IMR-90 (cell line): ENCODE data around the gene PTGDR. TPM values are rescaled to one million over a fixed set of nuclear protein-coding genes. Genes with fewer than 3 reads are reported as not detected.

Experiments used
- ATAC-seq: fragments of 200-7000 bp; cut with Tn5 transposase; 2 replicates; pipeline ENCODE4 v1.9.1; 2020; ENCODE audit warnings: low read depth, mild to moderate bottlenecking, moderate library complexity
- BruUV-seq: library from RNA; stranded (reverse); fragments of 400-500 nt; replicated peaks from 2 replicates; lab custom pipeline; 2021; lab: Mats Ljungman, UMichigan
- CTCF ChIA-PET: fragments of 300-600 bp; formaldehyde crosslinking; extraction: SDS; loops from one replicate; lab custom pipeline; 2021; ENCODE audit warnings: antibody characterized with exemption; lab: Yijun Ruan, JAX
- POLR2A ChIA-PET: fragments of 300-600 bp; sonication (Branson Sonifier 250); formaldehyde crosslinking; loops from one replicate; lab custom pipeline; 2022; ENCODE audit warnings: antibody characterized with exemption; ENCODE audit not compliant: unreplicated experiment; lab: Charles Lee
- DNase-seq: peaks from one replicate; pipeline ENCODE4 v3.0.0; 2013
- H2AFZ ChIP-seq: replicated peaks from 2 replicates; pipeline ENCODE3; 2013; ENCODE audit warnings: low read length, mild to moderate bottlenecking; ENCODE audit not compliant: poor library complexity
- H2AK5ac ChIP-seq: 2 replicates; pipeline ENCODE4 v1.6.1; 2013; ENCODE audit warnings: low read depth, low read length, inconsistent platforms
- H2AK9ac ChIP-seq: replicated peaks from 2 replicates; pipeline ENCODE3; 2013; ENCODE audit warnings: mild to moderate bottlenecking, low read depth, low read length, moderate library complexity; ENCODE audit not compliant: poor library complexity
- H2BK120ac ChIP-seq: 2 replicates; pipeline ENCODE4 v1.6.1; 2013; ENCODE audit warnings: low read depth, low read length, inconsistent platforms
- H2BK15ac ChIP-seq: 3 replicates; pipeline ENCODE4 v1.6.1; 2013; ENCODE audit warnings: low read depth, low read length, inconsistent platforms
- H2BK20ac ChIP-seq: 2 replicates; pipeline ENCODE4 v1.6.1; 2013; ENCODE audit warnings: low read depth, mild to moderate bottlenecking, inconsistent platforms, low read length, moderate library complexity
- H2BK5ac ChIP-seq: 2 replicates; pipeline ENCODE4 v1.6.1; 2013; ENCODE audit warnings: mild to moderate bottlenecking, low read depth, low read length, inconsistent platforms; ENCODE audit not compliant: poor library complexity, severe bottlenecking
- H3K14ac ChIP-seq: replicated peaks from 2 replicates; pipeline ENCODE4 v1.6.1; 2013; ENCODE audit warnings: low read depth, low read length, inconsistent platforms
- H3K18ac ChIP-seq: 2 replicates; pipeline ENCODE4 v1.6.1; 2013; ENCODE audit warnings: low read depth, low read length, control low read depth
- H3K23ac ChIP-seq: 2 replicates; pipeline ENCODE4 v1.6.1; 2013; ENCODE audit warnings: low read depth, low read length, inconsistent platforms
- H3K27ac ChIP-seq: 2 replicates; pipeline ENCODE4 v1.5.1; 2013; ENCODE audit warnings: mild to moderate bottlenecking, control low read depth, low read length; ENCODE audit not compliant: insufficient read depth
- H3K27me3 ChIP-seq: 2 replicates; pipeline ENCODE4 v1.6.1; 2013; ENCODE audit warnings: low read length; ENCODE audit not compliant: control insufficient read depth, insufficient read depth
- H3K36me3 ChIP-seq: 2 replicates; pipeline ENCODE4 v1.6.1; 2013; ENCODE audit warnings: low read length, mixed read lengths; ENCODE audit not compliant: control insufficient read depth, insufficient read depth
- H3K4ac ChIP-seq: 2 replicates; pipeline ENCODE4 v1.6.1; 2013; ENCODE audit warnings: low read depth, low read length, inconsistent platforms
- H3K4me1 ChIP-seq: 2 replicates; pipeline ENCODE4 v1.6.1; 2013; ENCODE audit warnings: low read length, mixed read lengths; ENCODE audit not compliant: control insufficient read depth, insufficient read depth
- H3K4me2 ChIP-seq: 2 replicates; pipeline ENCODE4 v1.6.1; 2013; ENCODE audit warnings: low read depth, mild to moderate bottlenecking, control low read depth, low read length, moderate library complexity
- H3K4me3 ChIP-seq: 2 replicates; pipeline ENCODE4 v1.5.1; 2013; ENCODE audit warnings: low read depth, mild to moderate bottlenecking, control low read depth, low read length, moderate library complexity; ENCODE audit not compliant: insufficient read depth
- H3K56ac ChIP-seq: 2 replicates; pipeline ENCODE4 v1.6.1; 2013; ENCODE audit warnings: low read length, inconsistent platforms; ENCODE audit not compliant: insufficient read depth; ENCODE audit errors: extremely low read depth
- H3K79me1 ChIP-seq, 2 experiments: 2 replicates each; pipeline ENCODE4 v1.6.1; 2013; ENCODE audit warnings: low read length in 2 of 2, inconsistent platforms in 1 of 2, low read depth in 1 of 2
- H3K9ac ChIP-seq: 2 replicates; pipeline ENCODE4 v1.6.1; 2013; ENCODE audit warnings: low read depth, low read length, control low read depth
- H3K9me1 ChIP-seq: 2 replicates; pipeline ENCODE4 v1.6.1; 2013; ENCODE audit warnings: low read length, inconsistent platforms; ENCODE audit not compliant: insufficient read depth
- H3K9me3 ChIP-seq: 2 replicates; pipeline ENCODE4 v1.6.1; 2013; ENCODE audit warnings: low read length; ENCODE audit not compliant: control insufficient read depth, insufficient read depth
- H4K20me1 ChIP-seq: 2 replicates; pipeline ENCODE4 v1.6.1; 2013; ENCODE audit warnings: low read length, inconsistent platforms; ENCODE audit not compliant: insufficient read depth
- H4K5ac ChIP-seq: 2 replicates; pipeline ENCODE4 v1.6.1; 2013; ENCODE audit warnings: mild to moderate bottlenecking, low read depth, low read length, control low read depth
- H4K8ac ChIP-seq, 2 experiments: 2 replicates each; pipeline ENCODE4 v1.6.1; 2013; ENCODE audit warnings: low read depth in 2 of 2, low read length in 2 of 2, control low read depth in 1 of 2, inconsistent platforms in 1 of 2
- H4K91ac ChIP-seq: 2 replicates; pipeline ENCODE4 v1.6.1; 2013; ENCODE audit warnings: low read depth, low read length, inconsistent platforms; ENCODE audit not compliant: insufficient read depth
- BHLHE40 ChIP-seq: fragments of 150-350 bp; IDR thresholded peaks from 2 replicates; pipeline ENCODE4 v1.6.1; 2016; ENCODE audit warnings: mild to moderate bottlenecking, low read depth, low read length
- CEBPB ChIP-seq: IDR thresholded peaks from 2 replicates; pipeline ENCODE4 v1.6.1; 2012; ENCODE audit warnings: low read depth, low read length, improper control_type of control experiment
- CHD1 ChIP-seq: IDR thresholded peaks from 2 replicates; pipeline ENCODE4 v1.6.1; 2012; ENCODE audit warnings: low read depth, low read length, improper control_type of control experiment
- FOS ChIP-seq: fragments of 150-350 bp; IDR thresholded peaks from 2 replicates; pipeline ENCODE4 v1.6.1; 2016; ENCODE audit warnings: low read depth, low read length
- MAFK ChIP-seq: IDR thresholded peaks from 2 replicates; pipeline ENCODE4 v1.6.1; 2012; ENCODE audit warnings: low read depth, low read length, improper control_type of control experiment
- MAZ ChIP-seq: IDR thresholded peaks from 2 replicates; pipeline ENCODE4 v1.6.1; 2012; ENCODE audit warnings: low read depth, mild to moderate bottlenecking, low read length, improper control_type of control experiment, moderate library complexity, borderline replicate concordance
- MXI1 ChIP-seq: IDR thresholded peaks from 2 replicates; pipeline ENCODE4 v1.6.1; 2012; ENCODE audit warnings: low read depth, mild to moderate bottlenecking, low read length, moderate library complexity, borderline replicate concordance
- NFE2L2 ChIP-seq: fragments of 150-350 bp; IDR thresholded peaks from 2 replicates; pipeline ENCODE4 v1.6.1; 2016; ENCODE audit warnings: low read depth, mild to moderate bottlenecking, low read length
- POLR2A ChIP-seq: IDR thresholded peaks from 2 replicates; pipeline ENCODE4 v1.6.1; 2012; ENCODE audit warnings: mild to moderate bottlenecking, low read depth, low read length
- RAD21 ChIP-seq: IDR thresholded peaks from 2 replicates; pipeline ENCODE4 v1.6.1; 2012; ENCODE audit warnings: low read length, improper control_type of control experiment
- RCOR1 ChIP-seq: IDR thresholded peaks from 2 replicates; pipeline ENCODE4 v1.6.1; 2012; ENCODE audit warnings: mild to moderate bottlenecking, low read length, improper control_type of control experiment; ENCODE audit not compliant: insufficient replicate concordance
- RFX5 ChIP-seq: IDR thresholded peaks from 2 replicates; pipeline ENCODE4 v1.8.0; 2012; ENCODE audit warnings: low read depth, mild to moderate bottlenecking, low read length, moderate library complexity
- SMC3 ChIP-seq: fragments of 150-350 bp; IDR thresholded peaks from 2 replicates; pipeline ENCODE4 v1.6.1; 2016; ENCODE audit warnings: low read depth, mild to moderate bottlenecking, antibody characterized with exemption, low read length, moderate library complexity
- WGBS, 2 experiments: methylation state at CpG; one replicate each; pipeline versions ENCODE4 v1.1.5 to v1.1.7; 2013; ENCODE audit warnings: missing lambda C conversion rate in 2 of 2; ENCODE audit not compliant: insufficient read length in 1 of 2; ENCODE audit errors: extremely low coverage in 2 of 2; 5-methylcytosine and 5-hydroxymethylcytosine counted together
- dilution Hi-C: fragments of 300-500 bp; cut with HindIII; formaldehyde crosslinking; loops from one replicate; pipeline ENCODE4 v1.14.3; 2018; ENCODE audit warnings: low sequenced_read_pairs; ENCODE audit not compliant: unreplicated experiment
- in situ Hi-C: fragments of 300-500 bp; cut with MboI; formaldehyde crosslinking; loops from 3 replicates; pipeline ENCODE4 v1.14.3; 2019; ENCODE audit warnings: low sequenced_read_pairs, inconsistent platforms, mixed read lengths
- intact Hi-C: fragments of 100-400 bp; cut with micrococcal nuclease; formaldehyde crosslinking; loops from 2 replicates; pipeline ENCODE4 v1.10.0; 2022
- polyA plus RNA-seq, 3 experiments: library from polyadenylated mRNA; depleted of rRNA; stranded (reverse); fragments of >200 nt; gene quantifications; 2 replicates each; pipeline ENCODE4 v1.2.3, GENCODE V29; 2012; ENCODE audit warnings: low replicate concordance in 1 of 3
- total RNA-seq: library from RNA; depleted of rRNA; stranded (reverse); fragments of >200 nt; gene quantifications from 2 replicates; pipeline ENCODE4 v1.2.3, GENCODE V29; 2012
- TF ChIP-seq, protein P1 (sequence below): fragments of 150-350 bp; IDR thresholded peaks from 2 replicates; pipeline ENCODE4 v1.6.1; 2016; ENCODE audit warnings: low read depth, mild to moderate bottlenecking, low read length, moderate library complexity, borderline replicate concordance
- TF ChIP-seq, protein P2 (sequence below): fragments of 150-350 bp; IDR thresholded peaks from 2 replicates; pipeline ENCODE4 v1.6.1; 2017; ENCODE audit warnings: mild to moderate bottlenecking, antibody characterized with exemption, low read length, low read depth
- TF ChIP-seq, protein P3 (sequence below): conservative IDR thresholded peaks from 2 replicates; pipeline ENCODE4 v1.5.1; 2012; ENCODE audit warnings: mild to moderate bottlenecking, low read depth, low read length, improper control_type of control experiment

The PTGDR gene
- total and polyA plus RNA-seq, 2 of the 4 experiments (the other 2 are of a cell fraction) = not detected

DNA sequence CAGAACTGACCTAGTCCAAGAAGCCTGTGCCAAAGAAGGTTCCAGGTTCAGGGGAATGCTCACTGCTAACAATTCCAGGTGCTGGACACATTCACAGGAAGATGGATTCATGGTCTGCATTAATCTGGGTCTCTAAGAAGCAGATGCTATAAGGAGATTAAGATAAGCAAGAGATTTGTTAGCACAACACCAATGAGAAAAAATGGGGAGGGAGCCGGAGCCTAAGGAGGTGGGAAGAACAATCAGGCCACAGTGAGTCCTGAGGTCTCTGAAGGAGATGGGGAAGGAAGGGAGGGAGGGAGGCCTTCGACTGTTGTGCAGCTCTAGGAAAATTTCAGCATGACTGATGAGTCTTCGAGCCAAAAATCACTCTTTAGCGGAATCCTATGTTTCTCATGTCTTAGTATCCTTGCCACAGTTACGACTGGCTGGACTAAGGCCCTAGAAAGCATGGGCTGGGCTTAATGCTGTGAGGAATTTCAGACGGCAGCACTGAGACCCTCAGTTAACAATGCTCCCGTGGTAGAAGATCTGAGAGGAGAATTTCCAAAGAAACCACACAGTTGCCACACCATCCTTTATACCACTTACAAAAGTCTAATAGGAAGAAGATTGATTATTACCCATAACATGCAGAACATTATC, 31.5 kb upstream of the PTGDR start:
- no peak overlapping the region for H2BK120ac ChIP-seq
- no peaks in the 10 kb centered on the region for H3K9me3 ChIP-seq
- no peaks in the 10 kb centered on the region for H4K20me1 ChIP-seq
- in situ Hi-C loops = no loop called here
- no peaks in the 10 kb centered on the region for H3K36me3 ChIP-seq
- H3K56ac ChIP-seq = no peak overlapping the region
- H3K9me1 ChIP-seq = peaks cover 3% of the 10 kb centered on the region; the same call in 1 of the 2 replicates
- DNase-seq = no peak
- ChIA-PET CTCF (no interaction called here), POLR2A (no interaction called here)
- H2BK5ac ChIP-seq = no peak overlapping the region
- H3K4me1 ChIP-seq = peaks cover 3% of the 10 kb centered on the region
- no peak overlapping the region for H2BK15ac ChIP-seq
- no peak overlapping the region for H3K18ac ChIP-seq
- H3K14ac ChIP-seq = no peak overlapping the region
- H2AFZ ChIP-seq = no peak overlapping the region
- intact Hi-C loops = no loop called here
- H3K4ac ChIP-seq = no peak overlapping the region
- no peak overlapping the region for H3K27ac ChIP-seq
- H2AK9ac ChIP-seq = no peak overlapping the region
- H3K4me3 ChIP-seq = no peak overlapping the region
- H3K9ac ChIP-seq = no peak overlapping the region
- H3K23ac ChIP-seq = no peak overlapping the region
- no peaks in the 10 kb centered on the region; the same call in 1 of the 2 replicates for H3K27me3 ChIP-seq
- H4K8ac ChIP-seq = no peak overlapping the region
- WGBS, 2 experiments = no CpG with 5 or more reads among the region's 7 CpGs
- H3K4me2 ChIP-seq = no peak overlapping the region
- no peaks in the 10 kb centered on the region for H3K79me1 ChIP-seq
- dilution Hi-C loops = no loop called here
- no peak for ATAC-seq
- TF ChIP-seq, protein P1, sequence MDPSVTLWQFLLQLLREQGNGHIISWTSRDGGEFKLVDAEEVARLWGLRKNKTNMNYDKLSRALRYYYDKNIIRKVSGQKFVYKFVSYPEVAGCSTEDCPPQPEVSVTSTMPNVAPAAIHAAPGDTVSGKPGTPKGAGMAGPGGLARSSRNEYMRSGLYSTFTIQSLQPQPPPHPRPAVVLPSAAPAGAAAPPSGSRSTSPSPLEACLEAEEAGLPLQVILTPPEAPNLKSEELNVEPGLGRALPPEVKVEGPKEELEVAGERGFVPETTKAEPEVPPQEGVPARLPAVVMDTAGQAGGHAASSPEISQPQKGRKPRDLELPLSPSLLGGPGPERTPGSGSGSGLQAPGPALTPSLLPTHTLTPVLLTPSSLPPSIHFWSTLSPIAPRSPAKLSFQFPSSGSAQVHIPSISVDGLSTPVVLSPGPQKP = no peak
- TF ChIP-seq POLR2A = no peak
- no peak for TF ChIP-seq SMC3
- TF ChIP-seq, protein P2, sequence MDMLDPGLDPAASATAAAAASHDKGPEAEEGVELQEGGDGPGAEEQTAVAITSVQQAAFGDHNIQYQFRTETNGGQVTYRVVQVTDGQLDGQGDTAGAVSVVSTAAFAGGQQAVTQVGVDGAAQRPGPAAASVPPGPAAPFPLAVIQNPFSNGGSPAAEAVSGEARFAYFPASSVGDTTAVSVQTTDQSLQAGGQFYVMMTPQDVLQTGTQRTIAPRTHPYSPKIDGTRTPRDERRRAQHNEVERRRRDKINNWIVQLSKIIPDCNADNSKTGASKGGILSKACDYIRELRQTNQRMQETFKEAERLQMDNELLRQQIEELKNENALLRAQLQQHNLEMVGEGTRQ = no peak
- TF ChIP-seq RAD21 = no peak
- no peak for TF ChIP-seq BHLHE40
- no peak for TF ChIP-seq RCOR1
- no peak for TF ChIP-seq NFE2L2
- TF ChIP-seq CEBPB = no peak
- TF ChIP-seq MXI1 = no peak
- TF ChIP-seq FOS = no peak
- no peak for TF ChIP-seq MAFK
- TF ChIP-seq, protein P3, sequence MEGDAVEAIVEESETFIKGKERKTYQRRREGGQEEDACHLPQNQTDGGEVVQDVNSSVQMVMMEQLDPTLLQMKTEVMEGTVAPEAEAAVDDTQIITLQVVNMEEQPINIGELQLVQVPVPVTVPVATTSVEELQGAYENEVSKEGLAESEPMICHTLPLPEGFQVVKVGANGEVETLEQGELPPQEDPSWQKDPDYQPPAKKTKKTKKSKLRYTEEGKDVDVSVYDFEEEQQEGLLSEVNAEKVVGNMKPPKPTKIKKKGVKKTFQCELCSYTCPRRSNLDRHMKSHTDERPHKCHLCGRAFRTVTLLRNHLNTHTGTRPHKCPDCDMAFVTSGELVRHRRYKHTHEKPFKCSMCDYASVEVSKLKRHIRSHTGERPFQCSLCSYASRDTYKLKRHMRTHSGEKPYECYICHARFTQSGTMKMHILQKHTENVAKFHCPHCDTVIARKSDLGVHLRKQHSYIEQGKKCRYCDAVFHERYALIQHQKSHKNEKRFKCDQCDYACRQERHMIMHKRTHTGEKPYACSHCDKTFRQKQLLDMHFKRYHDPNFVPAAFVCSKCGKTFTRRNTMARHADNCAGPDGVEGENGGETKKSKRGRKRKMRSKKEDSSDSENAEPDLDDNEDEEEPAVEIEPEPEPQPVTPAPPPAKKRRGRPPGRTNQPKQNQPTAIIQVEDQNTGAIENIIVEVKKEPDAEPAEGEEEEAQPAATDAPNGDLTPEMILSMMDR = no peak
- TF ChIP-seq CHD1 = no peak
- no peak for TF ChIP-seq MAZ
- no peak for TF ChIP-seq RFX5
- H2BK20ac ChIP-seq = no peak overlapping the region
- no peak overlapping the region for H2AK5ac ChIP-seq
- H4K91ac ChIP-seq = no peak overlapping the region
- H4K5ac ChIP-seq = no peak overlapping the region
- BruUV-seq = no TSS peak
